Right ventricle myocardium inferior (tissue), 1 donor: ENCODE data around the gene RIMBP2. TPM values are rescaled to one million over a fixed set of nuclear protein-coding genes. Genes with fewer than 3 reads are reported as not detected.

Experiments used
- ATAC-seq: fragments of 200-7000 bp; cut with Tn5 transposase; one replicate; pipeline ENCODE4 v1.9.1; 2020; ENCODE audit warnings: mild to moderate bottlenecking, moderate library complexity
- DNase-seq: peaks from one replicate; pipeline ENCODE4 v3.0.0; 2021; ENCODE audit errors: missing footprints
- intact Hi-C: fragments of 100-400 bp; cut with DNase I; formaldehyde crosslinking; loops from one replicate; pipeline ENCODE4 v1.11.0; 2022
- total RNA-seq: library from RNA; stranded (reverse); fragmentation: NEBNext Ultra II Directional; extraction: Animal tissue kit (Norgen Biotek cat#: 25700); gene quantifications from one replicate; pipeline ENCODE4 v1.2.1, GENCODE V29; 2021
- donor health status: DM: no; HTN: yes; CAD: no; lungs with severe emphysema.

Gene RIMBP2
- total RNA-seq, 1 donor from 2014 or later, result not detected

DNA sequence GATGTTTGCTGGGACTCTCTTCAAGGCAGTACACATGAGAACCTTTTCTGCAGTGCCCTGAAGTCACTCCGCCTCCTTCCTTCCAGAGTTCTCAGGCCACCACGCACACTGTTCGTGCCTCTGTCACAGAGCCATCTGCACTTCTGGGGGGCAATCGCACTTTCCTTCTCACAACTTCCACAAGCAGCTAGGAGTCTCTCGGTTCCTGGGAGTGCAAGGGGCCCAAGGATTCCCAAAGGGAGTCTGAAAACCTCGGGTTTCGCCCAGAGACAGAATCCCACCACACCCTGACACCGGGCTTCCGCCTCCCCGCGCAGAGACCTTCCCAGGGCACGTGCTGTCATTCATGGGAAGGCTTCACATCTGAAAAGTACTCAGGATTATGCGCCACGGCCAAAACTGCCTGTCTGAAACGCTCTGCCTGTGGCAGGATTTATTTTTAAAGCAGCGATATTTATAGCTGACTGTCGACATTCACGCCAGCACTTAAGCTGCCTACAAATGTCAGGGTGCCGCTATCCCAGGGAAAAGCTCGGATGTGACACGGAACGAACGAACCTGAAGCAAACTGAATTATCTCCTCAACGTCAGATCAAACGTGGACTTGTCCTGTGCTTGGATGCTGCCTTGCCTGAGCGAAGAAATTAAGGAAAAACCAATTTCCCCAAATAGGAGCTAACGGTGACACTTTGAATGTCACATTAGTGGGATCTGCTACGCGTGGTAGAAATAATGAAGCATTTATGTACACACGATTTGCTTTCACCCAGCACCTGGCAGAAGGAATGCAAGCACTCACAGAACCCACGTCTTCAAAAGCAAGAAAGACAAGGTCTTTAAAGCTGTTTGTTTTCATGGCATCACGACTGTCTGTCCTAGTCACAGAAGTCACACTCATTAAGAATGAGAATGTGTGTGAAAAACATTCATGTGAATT lies 224.4 kb downstream of the RIMBP2 start:
- no peak for DNase-seq
- peak; percentile 84 for ATAC-seq
- intact Hi-C loops, result no loop called here

- intact Hi-C loops, result no loop called here
- no peak for ATAC-seq
- DNase-seq, result no peak
These were observed 225.4 kb downstream of the RIMBP2 start for GRCh38 chr12:130490674-130491073.

GRCh38 chr12:130489293-130489692 lies 226.8 kb downstream of the RIMBP2 start:
- DNase-seq, result no peak
- intact Hi-C loops, result no loop called here
- ATAC-seq, result no peak

GRCh38 chr12:130488358-130488710 lies 227.8 kb downstream of the RIMBP2 start:
- intact Hi-C loops, result no loop called here
- DNase-seq, result no peak
- no peak for ATAC-seq

DNA sequence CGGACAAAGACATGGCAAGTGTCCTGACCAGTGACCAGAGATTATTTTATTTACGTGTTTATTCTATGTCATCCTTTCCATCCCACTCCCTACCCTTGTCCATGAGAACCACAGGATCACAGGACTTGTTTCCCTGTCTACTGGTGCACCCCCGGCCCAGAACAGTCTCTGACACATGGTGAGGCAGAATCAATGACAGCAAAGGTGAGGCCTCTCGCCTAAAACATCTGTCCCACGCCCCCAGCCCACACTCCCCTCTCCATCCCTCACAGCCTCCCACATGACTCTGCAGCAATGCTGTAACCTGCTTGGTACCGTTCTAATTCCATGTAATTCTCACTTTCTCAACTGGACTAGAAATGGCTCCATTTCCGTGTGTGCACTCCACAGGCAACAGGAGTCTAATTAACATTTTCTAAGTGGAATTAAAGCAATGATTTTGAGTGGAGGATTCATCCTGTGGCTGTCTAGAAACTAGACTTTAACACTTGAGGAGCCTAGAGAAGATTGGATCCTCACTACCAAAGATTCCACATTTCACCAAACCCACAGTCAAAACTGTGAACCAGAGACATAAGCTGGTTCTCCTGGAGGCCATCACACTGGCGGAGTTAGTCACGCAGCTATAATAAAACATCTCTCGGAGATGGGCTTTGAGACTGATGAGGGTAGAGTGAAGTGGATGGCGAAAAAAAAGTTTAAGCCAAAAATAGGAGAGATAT lies 228.3 kb downstream of the RIMBP2 start:
- ATAC-seq (no peak), DNase-seq (no peak)
- intact Hi-C loops, result no loop called here

GRCh38 chr12:130486891-130487416 lies 229.1 kb downstream of the RIMBP2 start:
- DNase-seq (no peak), ATAC-seq (no peak)
- intact Hi-C loops, result no loop called here

DNA sequence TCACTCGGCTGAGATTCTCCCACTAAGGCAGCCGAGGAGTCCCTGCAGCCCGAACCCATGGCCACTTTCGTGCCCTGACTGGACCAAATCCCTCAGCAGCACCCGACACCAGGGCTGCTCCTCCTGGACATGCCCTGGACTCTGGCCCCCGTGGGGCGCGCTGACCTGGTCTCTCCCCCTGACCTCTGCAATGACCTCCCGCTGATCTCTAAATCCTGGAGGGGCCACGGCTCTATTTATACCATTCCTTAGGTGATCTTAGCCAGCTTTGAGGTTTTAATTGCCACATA lies 230.0 kb downstream of the RIMBP2 start:
- no peak for DNase-seq
- intact Hi-C loops, result no loop called here
- no peak for ATAC-seq

DNA sequence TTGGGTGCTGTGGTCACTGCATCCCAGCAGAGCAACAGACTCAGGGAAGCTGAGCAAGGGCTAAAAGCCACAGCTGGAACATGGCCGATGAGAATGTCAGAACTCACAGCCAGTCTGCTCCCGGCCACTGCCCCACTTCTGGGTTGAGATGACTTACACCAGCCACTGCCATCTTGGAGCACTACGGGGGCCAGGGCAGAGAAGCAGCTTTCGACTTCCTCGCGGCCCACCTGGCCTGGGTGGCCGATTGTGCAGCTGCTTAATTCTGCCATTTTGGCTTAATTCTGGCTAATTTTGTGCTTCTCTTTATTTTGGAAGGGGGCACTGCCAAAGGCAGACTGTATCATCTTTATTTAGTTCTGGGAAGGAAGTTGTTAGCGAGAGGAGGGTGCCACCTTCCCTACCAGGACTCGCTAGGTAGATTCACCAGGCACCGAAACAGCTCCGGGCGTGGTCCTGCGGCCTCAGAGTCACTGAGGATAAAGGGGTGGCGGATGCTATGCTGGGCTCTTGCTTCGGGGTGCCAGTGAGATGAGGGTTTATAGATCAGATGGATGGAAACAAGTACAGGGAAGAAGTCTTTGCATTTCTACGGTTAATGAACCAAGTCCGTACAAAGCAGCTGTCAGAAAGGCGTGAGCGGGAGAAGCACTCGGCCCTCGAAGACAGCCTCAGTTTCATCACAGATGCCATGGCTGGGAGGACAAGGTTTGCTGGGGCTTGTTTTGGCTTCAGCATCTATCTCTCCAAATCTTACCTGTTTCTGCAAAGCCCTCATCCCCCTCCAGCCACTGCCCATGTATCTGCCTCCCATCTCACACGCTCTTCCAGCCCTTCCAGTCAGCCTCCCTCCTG lies 230.6 kb downstream of the RIMBP2 start:
- intact Hi-C loops, result no loop called here
- ATAC-seq (no peak), DNase-seq (no peak)

DNA sequence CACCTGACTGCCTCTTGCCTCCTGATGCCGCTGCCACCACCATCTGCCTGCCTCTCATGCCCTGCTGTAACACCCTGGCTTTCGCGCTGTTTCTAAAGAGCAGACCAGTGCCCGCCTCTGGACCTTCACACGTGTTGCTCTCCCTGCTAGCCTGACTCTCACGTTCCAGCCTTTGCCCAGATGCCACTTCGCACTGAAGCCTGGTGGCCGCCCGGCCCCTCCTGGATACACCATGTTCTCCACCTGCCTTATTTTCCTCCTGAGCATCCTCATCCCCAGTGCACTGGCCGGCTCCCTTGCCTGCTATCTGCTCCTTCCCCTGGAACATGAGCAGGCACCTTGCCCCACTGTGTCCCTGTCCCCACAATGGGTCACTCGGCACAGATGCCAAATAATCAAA lies 231.9 kb downstream of the RIMBP2 start:
- ATAC-seq (no peak), DNase-seq (no peak)
- intact Hi-C loops, result no loop called here

- ATAC-seq (no peak), DNase-seq (no peak)
- intact Hi-C loops, result no loop called here
These were observed 232.4 kb downstream of the RIMBP2 start for GRCh38 chr12:130483616-130484180.

GRCh38 chr12:130482448-130482847 lies 233.7 kb downstream of the RIMBP2 start:
- ATAC-seq (no peak), DNase-seq (no peak)
- intact Hi-C loops, result no loop called here

- intact Hi-C loops, result no loop called here
- DNase-seq (no peak), ATAC-seq (no peak)
These were observed 234.7 kb downstream of the RIMBP2 start for GRCh38 chr12:130481392-130481879.

GRCh38 chr12:130480887-130481286 lies 235.2 kb downstream of the RIMBP2 start:
- no peak for DNase-seq
- intact Hi-C loops, result no loop called here
- ATAC-seq, result no peak

- ATAC-seq (no peak), DNase-seq (no peak)
- intact Hi-C loops, result no loop called here
These were observed 235.9 kb downstream of the RIMBP2 start for GRCh38 chr12:130480231-130480630.

GRCh38 chr12:130479401-130480125 lies 236.5 kb downstream of the RIMBP2 start:
- DNase-seq (no peak), ATAC-seq (no peak)
- intact Hi-C loops, result no loop called here

- no peak for ATAC-seq
- intact Hi-C loops, result no loop called here
- DNase-seq, result peak; percentile 61
These were observed 237.3 kb downstream of the RIMBP2 start for GRCh38 chr12:130478786-130479185.

DNA sequence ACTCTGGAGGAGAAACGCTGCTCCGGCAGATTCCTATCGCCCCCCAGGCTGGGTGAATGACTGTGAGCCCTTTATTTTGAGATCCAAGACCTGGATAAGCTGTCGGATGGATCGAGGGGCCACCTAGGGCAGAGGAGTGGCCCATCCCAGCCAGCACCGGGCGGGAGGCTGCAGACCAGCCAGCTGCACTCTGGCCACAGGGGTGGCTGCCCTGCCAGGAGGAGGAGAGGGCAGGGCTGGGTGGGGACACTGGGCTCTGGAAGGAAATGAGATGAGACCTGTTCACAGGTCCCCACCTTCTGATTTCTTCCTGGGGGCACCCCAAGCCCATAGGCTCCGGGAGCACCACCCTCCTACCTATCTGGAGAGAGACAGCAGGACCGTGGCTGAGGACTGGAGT lies 238.4 kb downstream of the RIMBP2 start:
- no peak for DNase-seq
- ATAC-seq, result no peak
- intact Hi-C loops, result no loop called here

DNA sequence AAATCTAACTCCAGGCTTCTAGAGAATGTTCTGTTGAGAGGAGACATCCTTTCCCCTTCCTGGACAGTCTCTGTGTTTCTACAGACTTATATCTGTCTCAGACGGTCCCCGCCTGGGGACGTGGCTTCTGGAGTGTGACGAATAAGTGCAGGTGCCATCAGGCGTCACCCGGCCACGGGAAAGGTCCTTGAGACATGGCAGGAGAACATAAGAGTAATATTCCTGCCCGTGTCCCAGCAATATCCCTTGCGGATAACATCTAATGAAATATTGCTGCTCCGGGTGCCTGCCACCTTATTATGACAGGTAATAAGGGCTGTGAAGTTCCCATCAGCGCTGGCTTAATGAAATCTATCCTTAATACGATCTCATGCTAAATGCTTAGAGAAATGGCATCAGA lies 238.8 kb downstream of the RIMBP2 start:
- ATAC-seq, result no peak
- peak; percentile 56 for DNase-seq
- intact Hi-C loops, result no loop called here
